Neural cell (in vitro differentiated cells): ENCODE measurements around the gene MYO3B. TPM values are rescaled to one million over a fixed set of nuclear protein-coding genes. Genes with fewer than 3 reads are reported as not detected.

ENCODE experiments used
- H2AFZ ChIP-seq: fragments of 200-600, 300-800 bp; sonication (generic), shearing (Covaris generic); 2 replicates; pipeline ENCODE4 v1.6.0; 2014; ENCODE audit warnings: low read depth, mild to moderate bottlenecking, antibody characterized with exemption, low read length, moderate library complexity
- H3F3A ChIP-seq: fragments of 200-600 bp; shearing (Covaris generic); 2 replicates; pipeline ENCODE4 v1.6.1; 2016; ENCODE audit warnings: mild to moderate bottlenecking, moderate library complexity, mixed read lengths, antibody characterized with exemption, low read length; ENCODE audit not compliant: insufficient read depth, poor library complexity, severe bottlenecking
- H3K27ac ChIP-seq: fragments of 200-600, 300-800 bp; sonication (generic), shearing (Covaris generic); 2 replicates; pipeline ENCODE4 v1.5.1; 2014; ENCODE audit warnings: mild to moderate bottlenecking, low read length, moderate library complexity
- H3K27me3 ChIP-seq: fragments of 300-800, 200-600 bp; sonication (generic), shearing (Covaris generic); 2 replicates; pipeline ENCODE4 v1.6.0; 2014; ENCODE audit warnings: mild to moderate bottlenecking, low read depth, low read length, moderate library complexity; ENCODE audit not compliant: insufficient read depth
- H3K36me3 ChIP-seq: fragments of 300-800, 200-600 bp; sonication (generic), shearing (Covaris generic); 2 replicates; pipeline ENCODE4 v1.5.1; 2014; ENCODE audit warnings: mild to moderate bottlenecking, antibody characterized with exemption, low read length, moderate library complexity; ENCODE audit not compliant: insufficient read depth
- H3K4me2 ChIP-seq: fragments of 300-800, 200-600 bp; sonication (generic), shearing (Covaris generic); 2 replicates; pipeline ENCODE4 v1.6.0; 2014; ENCODE audit warnings: mild to moderate bottlenecking, low read length
- H3K4me3 ChIP-seq: fragments of 300-800, 200-600 bp; sonication (generic), shearing (Covaris generic); 2 replicates; pipeline ENCODE4 v1.5.1; 2014; ENCODE audit warnings: mild to moderate bottlenecking, low read length, moderate library complexity
- H3K79me2 ChIP-seq: fragments of 200-600 bp; shearing (Covaris generic); replicated peaks from 2 replicates; pipeline ENCODE4 v1.6.0; 2014; ENCODE audit warnings: mild to moderate bottlenecking, low read length, moderate library complexity; ENCODE audit not compliant: insufficient read depth
- H3K9ac ChIP-seq: fragments of 300-800, 200-600 bp; sonication (generic), shearing (Covaris generic); 2 replicates; pipeline ENCODE4 v1.6.1; 2016; ENCODE audit warnings: mild to moderate bottlenecking, low read length, mixed read lengths
- H3K9me2 ChIP-seq: fragments of 200-600 bp; shearing (Covaris generic); 2 replicates; pipeline ENCODE4 v1.6.1; 2016; ENCODE audit warnings: mild to moderate bottlenecking, low read length, mixed read lengths; ENCODE audit not compliant: insufficient read depth
- H3K9me3 ChIP-seq: fragments of 200-600, 300-800 bp; sonication (generic), shearing (Covaris generic); 2 replicates; pipeline ENCODE4 v1.6.1; 2016; ENCODE audit warnings: mild to moderate bottlenecking, mixed run types, low read length, moderate library complexity, mixed read lengths
- H4K20me1 ChIP-seq: fragments of 200-600 bp; shearing (Covaris generic); 2 replicates; pipeline ENCODE4 v1.6.1; 2016; ENCODE audit warnings: mild to moderate bottlenecking, mixed run types; ENCODE audit not compliant: insufficient read depth
- EP300 ChIP-seq: fragments of 450-650 bp; conservative IDR thresholded peaks from 2 replicates; pipeline ENCODE4 v1.6.1; 2014; ENCODE audit warnings: antibody characterized with exemption, mild to moderate bottlenecking, moderate library complexity; ENCODE audit not compliant: poor library complexity, severe bottlenecking
- EZH2 ChIP-seq: fragments of 200-600, 300-800 bp; shearing (Covaris generic), sonication (generic); IDR thresholded peaks from 2 replicates; pipeline ENCODE4 v1.6.1; 2014; ENCODE audit warnings: antibody characterized with exemption, low read length, borderline replicate concordance, mild to moderate bottlenecking; ENCODE audit not compliant: insufficient read depth, poor library complexity, severe bottlenecking
- MXI1 ChIP-seq: fragments of 450-650 bp; conservative IDR thresholded peaks from 2 replicates; pipeline ENCODE4 v1.6.1; 2014; ENCODE audit warnings: antibody characterized with exemption, mild to moderate bottlenecking; ENCODE audit not compliant: poor library complexity, severe bottlenecking
- POLR2AphosphoS5 ChIP-seq: IDR thresholded peaks from 2 replicates; pipeline ENCODE4 v1.6.1; 2012
- RAD21 ChIP-seq: fragments of 450-650 bp; conservative IDR thresholded peaks from 2 replicates; pipeline ENCODE4 v1.6.1; 2014; ENCODE audit warnings: antibody characterized with exemption, mild to moderate bottlenecking, moderate library complexity
- SMC3 ChIP-seq: fragments of 450-650 bp; conservative IDR thresholded peaks from 2 replicates; pipeline ENCODE4 v1.6.1; 2014; ENCODE audit warnings: antibody characterized with exemption, mild to moderate bottlenecking, moderate library complexity; ENCODE audit not compliant: poor library complexity
- TAF1 ChIP-seq: IDR thresholded peaks from 2 replicates; pipeline ENCODE4 v1.6.1; 2012; ENCODE audit warnings: low read depth
- polyA plus RNA-seq: library from polyadenylated mRNA; depleted of rRNA; stranded (reverse); fragments of >200 nt; gene quantifications from 2 replicates; pipeline ENCODE4 v1.2.3, GENCODE V29; 2014
- TF ChIP-seq, protein P1 (sequence below): fragments of 450-650 bp; IDR thresholded peaks from 2 replicates; pipeline ENCODE4 v1.5.1; 2014; ENCODE audit warnings: antibody characterized with exemption, mild to moderate bottlenecking, moderate library complexity; ENCODE audit not compliant: poor library complexity, severe bottlenecking
- TF ChIP-seq, protein P2 (sequence below): IDR thresholded peaks from 2 replicates; pipeline ENCODE4 v1.6.1; 2012; ENCODE audit warnings: borderline replicate concordance

Gene MYO3B
- polyA plus RNA-seq, 1 donor from 2014 or later, result 0.11 TPM

DNA sequence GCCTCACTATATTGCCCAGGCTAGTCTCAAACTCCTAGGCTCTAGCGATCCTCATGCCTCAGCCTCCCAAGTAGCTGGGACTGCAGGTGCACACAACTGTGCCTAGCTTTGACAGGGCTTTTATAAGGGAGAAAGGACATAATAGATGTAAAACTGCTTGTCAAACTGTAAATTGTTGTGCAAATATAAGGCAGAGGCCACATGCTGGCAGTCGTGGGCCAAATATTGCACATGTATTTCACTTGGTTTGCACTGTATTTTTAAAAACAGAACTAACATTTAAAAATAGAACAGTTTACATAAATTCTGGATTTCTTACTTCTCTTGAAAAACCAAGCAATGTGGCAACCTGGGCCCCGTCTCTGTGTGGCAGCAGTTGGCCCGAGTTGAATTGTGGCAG lies 31.2 kb upstream of the MYO3B start:
- Histone ChIP-seq H2AFZ (no peak overlapping the region), H3K9me2 (no peaks in the 10 kb centered on the region), H3K36me3 (no peaks in the 10 kb centered on the region), H3F3A (no peaks in the 10 kb centered on the region), H4K20me1 (no peaks in the 10 kb centered on the region), H3K27ac (no peak overlapping the region), H3K4me2 (no peak overlapping the region), H3K79me2 (no peaks in the 10 kb centered on the region), H3K27me3 (no peaks in the 10 kb centered on the region), H3K9me3 (no peaks in the 10 kb centered on the region), H3K4me3 (no peak overlapping the region), H3K9ac (no peak overlapping the region)
- TF ChIP-seq EZH2, result no peak
- TF ChIP-seq, protein P1, sequence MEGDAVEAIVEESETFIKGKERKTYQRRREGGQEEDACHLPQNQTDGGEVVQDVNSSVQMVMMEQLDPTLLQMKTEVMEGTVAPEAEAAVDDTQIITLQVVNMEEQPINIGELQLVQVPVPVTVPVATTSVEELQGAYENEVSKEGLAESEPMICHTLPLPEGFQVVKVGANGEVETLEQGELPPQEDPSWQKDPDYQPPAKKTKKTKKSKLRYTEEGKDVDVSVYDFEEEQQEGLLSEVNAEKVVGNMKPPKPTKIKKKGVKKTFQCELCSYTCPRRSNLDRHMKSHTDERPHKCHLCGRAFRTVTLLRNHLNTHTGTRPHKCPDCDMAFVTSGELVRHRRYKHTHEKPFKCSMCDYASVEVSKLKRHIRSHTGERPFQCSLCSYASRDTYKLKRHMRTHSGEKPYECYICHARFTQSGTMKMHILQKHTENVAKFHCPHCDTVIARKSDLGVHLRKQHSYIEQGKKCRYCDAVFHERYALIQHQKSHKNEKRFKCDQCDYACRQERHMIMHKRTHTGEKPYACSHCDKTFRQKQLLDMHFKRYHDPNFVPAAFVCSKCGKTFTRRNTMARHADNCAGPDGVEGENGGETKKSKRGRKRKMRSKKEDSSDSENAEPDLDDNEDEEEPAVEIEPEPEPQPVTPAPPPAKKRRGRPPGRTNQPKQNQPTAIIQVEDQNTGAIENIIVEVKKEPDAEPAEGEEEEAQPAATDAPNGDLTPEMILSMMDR, result no peak
- no peak for TF ChIP-seq TAF1
- no peak for TF ChIP-seq MXI1
- TF ChIP-seq, protein P2, sequence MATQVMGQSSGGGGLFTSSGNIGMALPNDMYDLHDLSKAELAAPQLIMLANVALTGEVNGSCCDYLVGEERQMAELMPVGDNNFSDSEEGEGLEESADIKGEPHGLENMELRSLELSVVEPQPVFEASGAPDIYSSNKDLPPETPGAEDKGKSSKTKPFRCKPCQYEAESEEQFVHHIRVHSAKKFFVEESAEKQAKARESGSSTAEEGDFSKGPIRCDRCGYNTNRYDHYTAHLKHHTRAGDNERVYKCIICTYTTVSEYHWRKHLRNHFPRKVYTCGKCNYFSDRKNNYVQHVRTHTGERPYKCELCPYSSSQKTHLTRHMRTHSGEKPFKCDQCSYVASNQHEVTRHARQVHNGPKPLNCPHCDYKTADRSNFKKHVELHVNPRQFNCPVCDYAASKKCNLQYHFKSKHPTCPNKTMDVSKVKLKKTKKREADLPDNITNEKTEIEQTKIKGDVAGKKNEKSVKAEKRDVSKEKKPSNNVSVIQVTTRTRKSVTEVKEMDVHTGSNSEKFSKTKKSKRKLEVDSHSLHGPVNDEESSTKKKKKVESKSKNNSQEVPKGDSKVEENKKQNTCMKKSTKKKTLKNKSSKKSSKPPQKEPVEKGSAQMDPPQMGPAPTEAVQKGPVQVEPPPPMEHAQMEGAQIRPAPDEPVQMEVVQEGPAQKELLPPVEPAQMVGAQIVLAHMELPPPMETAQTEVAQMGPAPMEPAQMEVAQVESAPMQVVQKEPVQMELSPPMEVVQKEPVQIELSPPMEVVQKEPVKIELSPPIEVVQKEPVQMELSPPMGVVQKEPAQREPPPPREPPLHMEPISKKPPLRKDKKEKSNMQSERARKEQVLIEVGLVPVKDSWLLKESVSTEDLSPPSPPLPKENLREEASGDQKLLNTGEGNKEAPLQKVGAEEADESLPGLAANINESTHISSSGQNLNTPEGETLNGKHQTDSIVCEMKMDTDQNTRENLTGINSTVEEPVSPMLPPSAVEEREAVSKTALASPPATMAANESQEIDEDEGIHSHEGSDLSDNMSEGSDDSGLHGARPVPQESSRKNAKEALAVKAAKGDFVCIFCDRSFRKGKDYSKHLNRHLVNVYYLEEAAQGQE, result no peak
- TF ChIP-seq POLR2AphosphoS5, result no peak
- TF ChIP-seq SMC3, result no peak
- no peak for TF ChIP-seq EP300
- no peak for TF ChIP-seq RAD21

DNA sequence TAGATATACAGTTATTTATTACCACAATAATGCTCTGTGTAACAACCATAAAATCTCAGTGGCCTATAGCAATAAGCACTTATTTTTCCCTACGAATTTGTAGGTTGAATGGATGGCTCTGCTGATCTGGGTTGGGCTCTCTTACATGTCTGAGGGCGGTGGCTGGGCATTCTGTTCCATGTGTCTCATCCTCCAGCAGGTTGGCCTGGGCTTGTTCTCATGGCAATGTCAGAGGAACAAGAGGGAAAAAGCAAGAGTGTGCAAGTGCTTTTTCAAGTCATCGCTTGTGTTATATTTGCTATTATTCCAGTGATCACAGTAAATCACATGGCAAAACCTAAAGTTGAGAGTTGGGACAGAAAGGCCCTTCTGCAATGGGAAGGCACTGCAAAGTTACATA lies 30.4 kb upstream of the MYO3B start:
- Histone ChIP-seq H4K20me1 (no peaks in the 10 kb centered on the region), H3K27ac (no peak overlapping the region), H3K79me2 (no peaks in the 10 kb centered on the region), H3K9ac (no peak overlapping the region), H3F3A (no peaks in the 10 kb centered on the region), H3K9me3 (no peaks in the 10 kb centered on the region), H3K9me2 (no peaks in the 10 kb centered on the region), H3K36me3 (no peaks in the 10 kb centered on the region), H2AFZ (no peak overlapping the region), H3K4me3 (no peak overlapping the region), H3K4me2 (no peak overlapping the region), H3K27me3 (no peaks in the 10 kb centered on the region)
- TF ChIP-seq MXI1, result no peak
- TF ChIP-seq EZH2, result no peak
- TF ChIP-seq, protein P2, result no peak
- TF ChIP-seq SMC3, result no peak
- TF ChIP-seq, protein P1, result no peak
- TF ChIP-seq TAF1, result no peak
- TF ChIP-seq EP300, result no peak
- no peak for TF ChIP-seq POLR2AphosphoS5
- TF ChIP-seq RAD21, result no peak
